ENCODE data around the gene ZNF445.
"Not testable (repeated sequence)": the region's sequence is repeated elsewhere in the genome, so short reads cannot be mapped to it uniquely, and the experiment has no call there.

The ZNF445 gene

DNA sequence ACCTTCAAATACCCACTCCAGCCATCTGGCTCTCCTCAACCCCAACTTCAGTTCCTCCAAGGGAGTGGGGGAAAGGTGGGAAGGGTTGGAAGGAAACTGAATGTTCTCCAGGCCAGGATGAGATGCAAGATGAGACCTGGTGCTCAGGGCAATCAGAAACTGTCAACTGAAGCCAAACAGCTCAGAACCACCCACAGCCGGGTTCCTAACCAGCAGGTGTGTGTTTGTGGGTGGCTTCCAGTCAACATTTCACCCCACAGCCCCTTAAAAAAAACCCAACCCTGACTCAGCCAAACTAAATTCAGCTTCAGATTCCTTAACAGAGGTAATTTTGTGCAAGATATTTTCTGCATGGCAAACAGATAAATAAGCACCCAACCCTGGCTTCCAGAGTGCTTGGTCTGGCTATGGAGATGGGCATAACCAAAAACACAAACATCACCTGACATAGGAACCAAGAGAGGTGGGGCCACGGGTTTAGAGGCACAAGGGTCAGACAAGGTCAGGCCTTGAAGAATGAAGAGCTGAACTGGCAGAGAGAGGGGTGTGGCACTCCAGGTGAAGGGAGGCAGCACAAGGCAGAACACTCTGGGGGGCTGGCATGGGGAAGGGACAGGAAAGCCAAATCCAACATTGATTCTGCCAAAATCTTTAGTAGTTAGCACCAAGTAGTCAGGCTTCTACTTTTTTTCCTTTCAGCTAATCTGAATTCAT is 34.7 kb downstream of the ZNF445 start:
- no peak for DNase-seq (ENCODE audit: low read depth)
- H3K4me3 ChIP-seq (ENCODE audit: low read depth, low read length): no peak overlapping the region

DNA sequence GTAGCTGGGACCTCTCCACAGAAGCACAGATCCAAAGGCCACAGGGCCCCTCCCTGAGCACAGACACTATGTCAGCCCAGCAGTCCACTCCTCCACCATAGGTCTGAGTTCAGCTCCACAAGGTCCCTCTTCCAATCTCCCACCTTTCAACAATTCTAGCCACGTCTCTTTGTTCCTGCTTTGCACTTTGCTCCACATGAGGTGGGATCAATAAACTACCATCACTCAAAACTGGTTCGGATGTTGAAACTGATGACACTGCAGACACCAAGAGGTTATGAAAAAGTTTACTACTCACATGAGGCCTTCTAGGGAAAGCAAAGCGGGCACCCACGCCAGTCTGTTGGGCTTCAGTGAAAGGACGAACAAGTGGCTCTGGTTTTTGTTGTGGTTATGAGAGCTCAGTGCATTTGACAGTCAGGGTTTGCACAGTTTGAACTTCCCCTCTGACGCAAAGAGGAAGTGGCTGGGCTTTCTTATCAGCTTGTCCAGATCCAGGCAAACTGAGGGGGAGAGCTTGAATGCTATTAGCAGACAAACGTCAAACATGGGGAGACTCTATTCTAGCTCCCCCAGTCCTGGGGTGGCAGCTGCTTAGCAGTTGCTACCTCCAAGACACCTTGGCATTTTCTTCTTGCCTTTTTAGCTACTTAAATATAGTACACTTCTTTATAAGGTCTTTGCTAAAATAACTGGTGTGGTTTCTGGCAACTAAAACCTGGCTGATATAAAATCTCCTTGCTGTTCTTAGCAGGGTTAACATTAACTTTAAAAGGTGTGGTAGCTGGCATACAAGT is 37.8 kb downstream of the ZNF445 start:
- peak; percentile 27 for DNase-seq (ENCODE audit: low read depth)
- H3K4me3 ChIP-seq (ENCODE audit: low read depth, low read length): no peak overlapping the region

DNA sequence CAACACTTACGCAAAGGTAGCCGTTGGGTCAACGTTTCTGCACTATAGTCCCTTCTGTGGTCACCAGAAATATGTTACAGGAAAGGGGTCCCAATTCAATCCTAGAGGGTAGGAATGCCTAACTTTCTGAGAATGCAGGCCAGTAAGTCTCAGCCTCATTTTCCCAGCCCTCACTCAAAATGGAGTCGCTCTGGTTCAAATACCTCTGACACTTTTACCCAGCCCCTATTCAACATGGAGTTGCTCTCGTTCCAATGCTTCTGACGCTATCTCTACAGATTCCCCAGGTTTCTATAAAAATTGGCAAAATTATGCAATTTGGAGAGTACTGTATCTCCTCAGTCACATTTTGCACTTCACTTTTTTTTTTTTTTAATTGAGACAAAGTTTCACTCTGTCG is 39.7 kb downstream of the ZNF445 start:
- no peak for DNase-seq (ENCODE audit: low read depth)
- H3K4me3 ChIP-seq (ENCODE audit: low read depth, low read length): no peak overlapping the region

DNA sequence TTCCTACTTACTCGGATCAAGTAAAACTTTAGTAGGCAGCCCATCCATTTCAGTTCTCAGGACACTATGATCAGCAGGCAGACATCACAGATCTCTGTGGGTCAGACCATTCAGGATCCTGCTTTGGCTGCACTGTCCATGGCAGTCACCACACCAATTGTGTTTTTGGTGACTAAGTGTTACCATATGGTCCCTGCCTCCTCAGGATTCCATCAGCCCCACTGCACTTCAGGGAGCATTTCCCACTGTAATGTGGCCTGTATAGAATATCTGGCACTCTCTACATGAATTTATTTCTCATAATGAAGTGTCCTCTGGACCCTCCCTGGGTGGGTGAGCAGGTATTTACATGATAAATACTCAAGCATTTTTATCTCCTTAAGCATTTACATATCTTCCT is 41.3 kb downstream of the ZNF445 start:
- H3K4me3 ChIP-seq (ENCODE audit: low read depth, low read length): no peak overlapping the region
- DNase-seq (ENCODE audit: low read depth): no peak

DNA sequence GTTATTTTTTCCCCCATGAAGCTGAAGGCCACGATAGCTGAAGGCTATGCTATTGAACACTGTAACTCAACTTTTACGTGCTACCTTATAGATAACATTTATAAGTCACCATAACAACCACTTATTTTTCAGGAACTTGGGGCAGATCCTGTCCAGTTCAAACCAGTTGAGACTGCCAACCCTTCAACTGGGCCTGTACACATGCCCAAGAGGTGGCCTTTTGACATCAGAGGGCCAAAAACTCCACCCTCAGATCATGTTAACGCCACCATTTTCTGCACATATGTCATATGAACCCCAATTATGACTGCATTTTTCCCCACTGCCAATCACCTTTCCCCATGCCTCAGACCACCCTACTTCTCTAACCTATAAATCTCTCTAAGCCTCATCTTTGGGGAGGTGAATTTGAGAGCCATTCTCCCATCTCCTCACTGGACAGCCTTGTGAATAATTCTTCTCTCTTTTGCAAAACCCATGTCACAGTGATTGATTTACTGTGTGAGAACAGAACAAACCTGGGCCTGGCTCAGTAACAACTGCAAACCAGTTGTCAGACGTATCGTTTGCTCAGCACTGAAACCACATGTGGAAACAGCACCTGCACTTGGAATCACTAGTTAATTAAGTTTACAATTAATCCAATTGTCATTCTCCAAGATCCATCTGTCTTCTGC is 42.5 kb downstream of the ZNF445 start:
- no peak for DNase-seq (ENCODE audit: low read depth)
- no peak overlapping the region for H3K4me3 ChIP-seq (ENCODE audit: low read depth, low read length)

DNA sequence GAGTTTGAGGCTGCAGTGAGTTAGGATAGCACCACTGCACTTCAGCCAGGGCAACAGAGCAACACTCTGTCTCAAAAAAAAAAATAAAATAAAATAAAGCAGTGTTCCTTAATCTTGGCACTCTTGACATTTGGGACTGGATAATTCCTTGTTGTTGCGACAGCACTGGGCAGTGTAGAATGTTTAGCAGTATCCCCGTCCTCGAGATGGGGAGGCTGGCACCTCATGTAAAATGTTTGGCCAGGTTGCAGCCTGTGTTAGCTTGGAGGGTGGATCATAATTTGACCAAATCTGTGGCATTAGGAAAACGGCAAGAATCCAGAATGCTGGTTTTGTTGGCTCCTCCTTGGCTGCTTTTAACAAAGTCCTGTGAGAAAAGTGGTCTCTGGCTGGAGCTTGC is 47.0 kb downstream of the ZNF445 start:
- H3K4me3 ChIP-seq (ENCODE audit: low read depth, low read length): no peak overlapping the region
- no peak for DNase-seq (ENCODE audit: low read depth)

DNA sequence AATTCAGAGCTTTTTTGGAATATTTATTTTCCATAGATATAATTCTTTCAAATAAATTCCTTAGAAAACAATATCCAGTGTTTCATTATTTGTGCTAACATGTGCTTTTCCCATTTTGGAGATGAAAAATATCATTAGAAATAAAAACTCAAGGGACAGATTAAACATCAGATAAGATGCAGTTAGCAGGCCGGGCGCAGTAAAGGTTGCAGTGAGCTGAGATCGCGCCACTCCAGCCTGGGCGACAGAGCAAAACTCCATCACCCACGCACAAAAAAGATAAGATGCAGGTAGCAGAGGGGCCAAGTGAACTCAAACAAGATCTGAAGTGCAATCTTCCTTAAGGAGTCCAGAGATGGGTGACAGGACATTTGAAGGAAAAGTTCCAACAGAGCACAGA is 48.0 kb downstream of the ZNF445 start:
- DNase-seq (ENCODE audit: low read depth): no peak

DNA sequence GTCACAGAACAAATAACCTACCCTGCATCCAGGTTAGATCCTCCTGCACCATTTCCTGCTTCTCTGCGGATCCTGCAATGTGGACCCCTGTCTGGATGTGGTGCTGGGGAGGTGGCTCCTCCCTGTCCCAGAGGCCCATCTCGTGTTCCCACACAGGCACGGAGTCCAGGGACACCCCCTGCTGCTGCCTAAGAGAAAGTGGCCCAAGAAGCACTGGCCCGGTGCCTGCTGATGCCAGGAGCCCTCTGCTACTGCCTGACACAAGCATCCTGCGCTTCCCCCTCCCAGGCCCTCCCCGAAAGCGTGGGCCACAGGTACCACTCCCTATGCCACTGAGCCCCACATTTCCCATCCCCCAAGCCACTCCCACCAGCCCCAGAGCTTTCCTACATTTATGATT is 48.6 kb downstream of the ZNF445 start:
- no peak overlapping the region for H3K4me3 ChIP-seq (ENCODE audit: low read depth, low read length)
- no peak for DNase-seq (ENCODE audit: low read depth)

More for the DNA sequence above, 48.0 kb downstream of the ZNF445 start:
- no peak overlapping the region for H3K4me3 ChIP-seq (ENCODE audit: low read depth, low read length)

DNA sequence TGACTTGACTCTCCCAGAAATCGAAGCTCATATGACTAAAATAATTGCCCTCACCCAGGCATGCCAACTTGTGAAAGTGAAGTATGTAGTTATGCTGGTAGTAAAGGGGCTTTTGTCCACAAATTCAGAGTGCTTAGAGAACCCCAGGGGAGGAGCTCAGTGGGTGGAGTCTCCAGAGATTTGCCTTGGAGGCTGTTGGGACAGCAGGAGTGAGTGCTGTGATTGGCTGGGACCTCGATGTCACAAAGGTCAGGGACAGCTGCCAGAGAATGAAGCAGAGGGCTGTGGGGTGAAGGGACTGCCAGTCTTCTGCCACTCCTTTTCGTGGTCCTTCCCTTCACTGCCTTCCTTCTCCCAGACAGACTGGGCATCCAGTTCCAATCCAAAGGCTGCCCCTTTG is 49.8 kb downstream of the ZNF445 start:
- no peak for DNase-seq (ENCODE audit: low read depth)
- no peak overlapping the region for H3K4me3 ChIP-seq (ENCODE audit: low read depth, low read length)

DNA sequence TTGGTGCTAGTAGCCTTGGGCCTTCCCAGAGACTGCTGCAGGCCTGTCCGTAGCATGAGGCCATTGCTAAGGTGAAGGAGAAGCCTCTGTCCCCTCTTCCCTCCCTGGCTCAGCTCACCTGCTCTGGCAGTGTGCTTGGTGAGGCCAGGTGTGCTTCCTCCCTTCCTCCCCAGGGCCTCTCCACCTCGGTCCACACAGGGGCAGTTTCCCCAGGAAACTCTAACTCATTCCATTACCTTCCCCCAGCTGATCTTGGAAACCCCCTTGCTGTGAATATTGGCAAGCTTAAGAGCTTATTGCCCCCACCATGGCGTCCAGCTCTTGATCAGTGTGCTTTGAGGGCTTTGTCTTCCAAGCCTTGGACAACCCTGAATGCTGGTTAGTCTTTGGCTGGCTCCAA is 52.7 kb downstream of the ZNF445 start:
- DNase-seq (ENCODE audit: low read depth): no peak
- no peak overlapping the region for H3K4me3 ChIP-seq (ENCODE audit: low read depth, low read length)

DNA sequence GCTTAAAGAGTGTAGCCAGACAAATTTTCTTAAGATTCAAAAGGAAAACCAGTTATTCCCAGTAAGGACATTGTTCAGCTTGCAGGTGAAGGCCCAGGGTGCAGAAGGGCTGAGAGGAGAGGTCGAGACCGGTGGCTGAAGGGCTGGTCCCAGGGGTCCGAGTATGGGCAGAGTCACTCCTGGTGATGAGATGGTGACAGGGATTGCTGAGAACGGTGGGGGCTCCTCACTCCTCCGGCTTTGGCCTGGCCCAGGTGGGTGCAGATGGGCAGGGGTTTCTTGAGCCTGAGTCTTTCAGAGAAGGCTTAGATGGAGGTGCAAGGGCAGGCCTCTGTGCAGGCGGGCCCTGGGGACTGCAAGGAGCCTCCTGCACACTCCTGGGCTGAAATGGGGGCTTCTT is 56.2 kb downstream of the ZNF445 start:
- no peak overlapping the region for H3K4me3 ChIP-seq (ENCODE audit: low read depth, low read length)
- DNase-seq (ENCODE audit: low read depth): no peak

DNA sequence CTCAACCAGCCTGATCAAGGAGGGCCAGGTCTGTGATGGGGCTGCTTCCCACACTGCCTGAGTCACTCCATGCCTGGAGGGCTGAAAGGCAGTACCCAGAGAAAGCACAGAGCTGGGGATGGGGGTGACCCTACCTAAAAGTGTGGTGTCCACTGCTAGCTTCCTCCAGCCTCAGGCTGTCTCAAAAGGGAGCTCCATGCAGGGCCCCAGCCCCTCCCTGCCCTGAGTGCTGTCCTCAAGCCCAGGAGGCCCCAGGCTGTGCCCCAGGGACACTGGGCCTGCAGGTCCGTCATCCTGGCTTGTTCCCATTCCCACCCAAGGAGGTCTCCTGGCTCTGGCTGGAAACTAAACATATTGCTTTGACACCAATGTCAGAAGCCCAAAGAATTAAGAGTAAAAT is 56.8 kb downstream of the ZNF445 start:
- no peak overlapping the region for H3K4me3 ChIP-seq (ENCODE audit: low read depth, low read length)
- DNase-seq (ENCODE audit: low read depth): no peak

DNA sequence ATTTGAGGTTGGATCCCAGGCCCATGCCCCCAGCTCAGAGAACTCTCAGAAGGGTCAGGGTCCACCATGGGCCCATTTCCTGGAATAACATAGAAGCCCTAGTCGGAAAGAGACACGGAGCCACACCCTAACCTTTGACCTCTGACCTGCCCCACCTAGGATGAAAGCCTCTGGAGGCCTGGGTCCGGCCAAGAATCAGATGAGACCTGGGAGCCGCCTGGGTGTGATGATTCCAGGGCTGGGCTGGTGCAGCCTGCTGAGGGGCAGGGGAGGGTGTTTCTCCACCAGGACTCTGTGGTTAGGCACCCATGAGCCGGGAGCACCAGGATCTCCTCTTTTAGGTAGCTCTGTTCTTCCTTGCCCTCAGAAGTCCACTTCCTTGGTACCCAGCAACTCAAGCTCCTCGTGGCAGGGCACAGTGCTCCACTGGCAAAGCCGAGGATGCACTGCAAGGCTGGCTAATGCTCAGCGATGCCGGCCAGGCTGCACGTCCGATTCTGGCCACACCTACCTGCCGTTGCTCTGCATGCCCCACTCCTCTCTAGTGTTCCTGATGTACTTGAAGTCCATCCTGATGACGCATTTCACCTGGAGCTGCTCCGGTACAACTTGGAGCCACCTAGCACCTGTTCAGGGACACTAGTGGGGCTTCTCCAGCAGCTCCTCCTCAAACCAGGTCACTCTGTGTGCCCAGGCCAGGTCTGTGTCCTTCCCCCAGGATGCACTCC is 57.4 kb downstream of the ZNF445 start:
- no peak for DNase-seq (ENCODE audit: low read depth)
- no peak overlapping the region for H3K4me3 ChIP-seq (ENCODE audit: low read depth, low read length)

DNA sequence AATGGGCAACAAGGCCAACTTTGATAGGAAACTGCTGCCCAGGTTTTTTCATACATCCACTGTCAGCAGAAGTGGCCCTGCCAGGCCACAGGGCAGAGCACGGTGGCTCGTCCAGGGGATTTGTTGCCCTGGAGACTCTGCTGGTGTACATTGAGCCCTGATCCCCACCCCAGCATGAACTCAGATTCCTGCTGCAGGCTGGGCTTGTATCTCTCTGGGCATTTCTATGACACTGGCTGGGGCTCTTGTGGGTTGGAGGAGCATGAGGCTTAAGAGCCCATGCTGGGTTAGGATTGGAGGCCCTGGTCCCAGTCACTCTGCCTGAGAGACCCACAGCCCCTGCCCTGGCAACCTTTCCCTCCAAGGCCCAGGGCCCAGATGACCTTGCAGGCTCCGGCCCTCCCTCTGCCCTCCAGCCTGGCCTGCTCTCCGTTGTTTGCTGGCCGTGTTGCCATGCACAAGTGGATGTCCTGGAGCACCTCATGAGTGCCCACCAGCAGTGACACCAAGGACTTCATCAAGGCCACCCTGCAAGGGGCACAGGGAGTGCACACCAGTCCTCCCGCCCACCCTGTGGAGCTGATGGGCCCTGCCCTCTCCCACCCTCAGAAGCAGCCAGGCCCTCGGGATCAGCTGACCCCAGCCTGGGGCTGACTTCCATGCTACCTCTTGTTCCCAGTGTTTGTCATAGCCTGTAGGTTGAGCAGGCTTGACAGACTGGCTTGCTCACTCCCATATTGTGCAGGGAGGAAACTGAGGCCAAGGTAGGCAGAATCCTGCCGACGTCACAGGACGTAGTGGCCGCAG is 58.2 kb downstream of the ZNF445 start:
- no peak overlapping the region for H3K4me3 ChIP-seq (ENCODE audit: low read depth, low read length)
- DNase-seq (ENCODE audit: low read depth): no peak

DNA sequence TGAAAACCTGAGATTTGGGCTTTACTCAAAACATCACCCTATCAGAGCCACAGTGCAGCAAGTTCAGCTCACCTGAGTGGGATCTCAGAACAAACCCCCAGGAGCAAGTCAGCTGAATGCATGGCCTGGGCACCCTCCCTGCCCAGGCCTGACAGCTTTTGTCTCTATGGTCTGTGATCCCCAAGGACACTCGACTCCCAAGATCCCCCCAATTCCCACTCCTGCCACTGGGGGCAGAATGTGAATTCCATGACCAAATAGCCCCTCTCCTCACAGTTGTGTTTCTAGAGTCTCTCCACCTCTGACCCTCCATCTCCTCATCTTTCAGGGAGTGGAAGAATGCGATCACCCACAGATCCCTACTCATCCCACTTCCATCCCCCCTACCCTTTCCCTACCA is 58.9 kb downstream of the ZNF445 start:
- no peak overlapping the region for H3K4me3 ChIP-seq (ENCODE audit: low read depth, low read length)
- DNase-seq (ENCODE audit: low read depth): no peak

DNA sequence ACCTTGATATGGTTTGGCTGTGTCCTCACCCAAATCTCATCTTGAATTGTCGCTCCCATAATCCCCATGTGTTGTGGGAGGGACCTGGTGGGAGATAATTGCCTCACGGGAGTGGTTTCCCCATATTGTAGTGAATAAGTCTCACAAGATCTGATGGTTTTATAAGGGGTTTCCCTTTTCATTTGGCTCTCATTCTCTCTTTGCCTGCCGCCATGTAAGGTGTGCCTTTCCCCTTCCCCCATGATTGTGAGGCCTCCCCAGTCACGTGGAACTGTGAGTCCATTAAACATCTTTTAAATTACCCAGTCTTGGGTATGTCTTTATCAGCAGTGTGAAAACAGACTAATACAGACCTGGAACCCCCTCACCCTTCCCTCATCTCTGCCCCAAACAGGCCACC is 59.4 kb downstream of the ZNF445 start:
- not testable (repeated sequence) for H3K4me3 ChIP-seq (ENCODE audit: low read depth, low read length); DNase-seq (ENCODE audit: low read depth)

DNA sequence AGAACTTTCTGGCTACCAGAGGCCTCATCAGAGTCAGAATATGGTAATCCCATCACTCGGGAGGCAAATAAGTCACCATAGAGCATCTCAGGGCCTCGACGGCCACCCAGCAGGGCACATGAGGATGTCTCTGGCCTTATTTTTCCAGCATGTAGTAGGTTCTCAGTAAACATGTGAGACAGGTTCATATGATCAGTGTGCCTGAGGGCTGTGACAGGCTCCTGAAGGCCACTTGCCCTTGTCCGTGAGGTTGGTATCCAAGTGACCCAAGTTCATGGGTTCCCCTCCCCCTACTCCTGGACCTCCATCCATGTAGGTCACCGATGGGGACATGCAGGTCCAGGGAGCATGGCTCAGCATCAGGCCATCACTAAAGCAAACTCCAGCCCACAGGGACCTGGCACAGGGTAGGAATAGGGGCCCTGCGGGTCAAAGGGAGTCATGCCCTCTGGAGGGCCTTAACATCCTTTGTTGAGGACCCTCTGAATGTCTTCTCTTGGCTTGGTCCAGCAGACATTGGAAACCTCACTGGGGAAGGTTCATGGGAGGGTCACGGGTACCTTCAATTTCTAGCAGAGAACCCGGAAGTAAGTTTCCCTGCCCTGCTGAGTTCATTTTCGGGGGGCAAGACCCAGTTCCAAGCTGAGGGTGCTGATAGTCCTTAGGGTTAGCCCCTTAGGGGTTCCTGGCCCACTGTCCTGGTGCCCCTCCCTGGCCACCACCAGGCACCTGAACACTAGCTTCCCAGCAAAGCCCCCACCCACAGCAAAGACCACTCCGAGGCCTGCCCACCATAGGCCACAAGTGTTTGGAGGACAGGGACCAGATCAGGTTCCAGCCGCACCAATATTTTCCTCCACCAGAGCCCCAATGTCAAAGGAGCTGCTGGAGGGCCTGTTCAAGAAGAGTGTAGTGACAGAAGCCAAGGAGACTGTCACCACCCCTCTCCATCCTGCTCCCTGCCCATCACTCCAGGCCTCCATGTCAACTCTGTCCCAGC is 61.1 kb downstream of the ZNF445 start:
- H3K4me3 ChIP-seq (ENCODE audit: low read depth, low read length): no peak overlapping the region
- no peak for DNase-seq (ENCODE audit: low read depth)

DNA sequence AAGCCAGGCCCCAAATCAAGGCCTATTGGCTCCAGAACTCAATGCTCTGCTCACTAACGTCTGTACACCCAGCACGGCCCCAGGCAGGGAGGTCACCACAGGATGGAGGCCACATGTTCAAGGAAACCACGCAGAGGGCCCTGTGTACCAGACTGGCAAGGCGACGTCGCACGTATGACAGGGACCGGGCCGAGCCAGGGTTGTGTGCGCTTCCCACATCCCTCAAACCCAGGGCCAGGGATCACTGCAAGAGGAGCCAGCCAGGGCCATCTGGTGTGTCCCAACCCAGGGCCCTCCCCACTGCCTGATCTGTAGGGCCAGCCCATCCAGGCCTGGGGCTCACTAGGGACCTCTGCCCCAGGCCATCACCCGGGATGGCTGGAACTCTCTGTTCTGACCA is 62.0 kb downstream of the ZNF445 start:
- no peak for DNase-seq (ENCODE audit: low read depth)
- no peak overlapping the region for H3K4me3 ChIP-seq (ENCODE audit: low read depth, low read length)

All from skeletal muscle cell (primary cell).